GM21423 (cell line): ENCODE measurements around the gene PWWP2A.
A peak's percentile ranks its signal among the peaks of the same experiment; 100 is the strongest.

Source experiments
- ATAC-seq: cut with Tn5 transposase; IDR thresholded peaks from one replicate; pipeline ENCODE4 v1.9.1; 2021; ENCODE audit warnings: mild to moderate bottlenecking, moderate library complexity; ENCODE audit not compliant: unreplicated experiment

PWWP2A gene

DNA sequence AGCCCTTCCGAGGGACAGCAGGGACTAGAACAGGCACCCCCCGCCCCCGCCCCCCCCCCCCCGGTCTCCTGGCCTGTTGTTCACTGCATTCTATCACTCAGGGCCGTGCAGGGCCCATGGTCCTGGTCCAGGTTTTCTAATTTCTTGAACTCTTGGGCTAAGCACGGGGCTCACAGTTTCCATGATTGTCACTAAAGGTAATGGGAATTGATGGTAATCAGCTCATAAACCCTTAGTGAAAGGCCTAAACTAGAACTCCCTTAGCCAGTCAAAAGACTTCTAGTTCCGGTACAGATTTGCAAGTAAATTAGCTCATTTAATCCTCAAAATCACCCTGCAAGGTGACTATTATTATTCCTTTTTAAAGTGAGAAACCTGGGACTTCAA lies 14.7 kb upstream of the PWWP2A start:
- no peak for ATAC-seq

DNA sequence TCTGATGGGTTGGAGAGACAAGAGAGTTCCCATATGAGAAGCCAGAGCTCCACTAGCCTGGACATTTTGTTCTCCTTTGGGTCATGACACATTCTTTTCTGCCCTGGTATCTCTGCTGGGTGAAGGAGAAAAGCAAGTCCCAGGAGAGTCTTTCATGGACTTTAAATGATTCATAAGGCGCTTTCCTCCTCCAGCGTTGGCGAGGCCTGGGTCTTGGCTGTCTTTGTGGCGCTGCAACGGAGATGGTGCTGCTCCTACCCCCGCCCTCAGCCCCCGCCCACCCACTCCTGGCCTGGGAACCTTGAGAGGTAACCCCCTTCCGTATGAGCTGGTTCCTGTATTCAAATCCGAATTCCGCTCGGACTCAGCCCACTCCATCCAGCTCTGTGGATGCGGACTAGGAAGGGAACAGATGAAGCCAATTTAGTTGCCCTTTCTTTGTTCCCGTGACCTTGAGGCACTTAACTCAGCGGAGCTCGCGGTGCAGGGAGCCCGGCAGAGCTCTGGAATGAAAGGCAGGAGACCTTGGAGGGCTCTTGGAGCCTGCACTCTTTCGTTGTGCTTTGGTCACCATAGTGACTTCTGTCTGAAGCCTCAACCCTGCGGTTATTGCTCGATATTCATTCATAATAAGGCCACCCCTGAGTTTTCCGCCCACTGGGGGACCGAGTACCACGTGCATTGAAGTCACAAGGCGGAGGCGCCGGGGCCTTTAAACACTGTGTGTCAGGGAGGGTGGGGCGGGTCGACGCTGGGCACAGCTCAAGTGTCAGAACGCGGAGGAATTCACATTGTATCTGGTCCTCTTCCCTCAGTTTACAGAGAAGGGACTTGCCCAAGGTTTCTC lies 14.0 kb upstream of the PWWP2A start:
- no peak for ATAC-seq

DNA sequence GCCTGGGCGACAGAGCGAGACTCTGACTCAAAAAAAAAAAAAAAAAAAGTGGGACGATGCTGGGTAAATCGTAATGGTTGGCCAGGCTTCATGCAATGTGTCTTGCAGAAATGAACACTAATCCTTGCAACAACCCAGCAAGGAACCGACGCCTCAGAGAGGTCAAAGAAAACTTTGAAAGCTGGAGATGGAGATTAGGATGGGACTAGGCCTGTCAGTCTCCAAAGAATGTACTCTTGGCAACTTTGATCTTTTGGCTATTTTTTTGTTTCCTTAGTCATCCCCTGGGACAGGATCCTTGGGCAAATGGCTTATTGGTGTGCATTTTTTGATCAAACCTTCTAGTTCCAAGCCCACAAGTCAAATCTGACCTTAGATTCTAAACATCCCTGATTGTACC lies 10.6 kb upstream of the PWWP2A start:
- no peak for ATAC-seq

DNA sequence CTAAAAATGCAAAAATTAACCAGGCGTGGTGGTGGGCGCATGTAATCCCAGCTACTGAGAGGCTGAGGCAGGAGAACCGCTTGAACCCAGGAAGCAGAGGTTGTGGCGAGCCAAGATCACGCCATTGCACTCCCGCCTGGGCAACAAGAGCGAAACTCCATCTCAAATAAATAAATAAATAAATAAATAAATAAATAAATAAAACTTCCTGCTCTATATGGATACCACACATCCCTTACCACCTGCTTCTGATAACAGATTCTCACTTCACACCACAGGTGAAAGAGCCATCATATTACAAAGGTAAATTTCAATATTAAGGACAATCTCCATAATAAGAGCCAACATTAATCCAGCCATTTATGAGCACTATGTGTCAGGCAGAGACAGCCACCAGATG lies 9.4 kb upstream of the PWWP2A start:
- no peak for ATAC-seq

DNA sequence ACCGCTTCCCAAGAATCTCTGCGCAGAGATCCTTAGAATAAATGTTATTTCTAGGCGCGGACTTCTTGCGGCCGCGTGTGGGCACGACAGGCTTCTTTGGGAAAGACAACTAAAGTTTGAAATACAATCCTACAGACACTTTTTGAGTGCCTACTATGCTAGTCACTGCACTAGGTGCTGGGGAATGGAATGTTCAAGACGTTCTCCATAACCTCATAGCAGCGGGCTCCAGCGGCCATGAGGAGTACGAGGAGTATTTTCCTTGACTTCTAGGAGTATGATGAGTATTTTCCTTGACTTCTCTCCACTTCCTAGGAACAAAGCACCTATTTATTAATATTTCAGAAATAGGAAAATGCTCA lies 636 bp upstream of the PWWP2A start:
- ATAC-seq, result peak; percentile 1

DNA sequence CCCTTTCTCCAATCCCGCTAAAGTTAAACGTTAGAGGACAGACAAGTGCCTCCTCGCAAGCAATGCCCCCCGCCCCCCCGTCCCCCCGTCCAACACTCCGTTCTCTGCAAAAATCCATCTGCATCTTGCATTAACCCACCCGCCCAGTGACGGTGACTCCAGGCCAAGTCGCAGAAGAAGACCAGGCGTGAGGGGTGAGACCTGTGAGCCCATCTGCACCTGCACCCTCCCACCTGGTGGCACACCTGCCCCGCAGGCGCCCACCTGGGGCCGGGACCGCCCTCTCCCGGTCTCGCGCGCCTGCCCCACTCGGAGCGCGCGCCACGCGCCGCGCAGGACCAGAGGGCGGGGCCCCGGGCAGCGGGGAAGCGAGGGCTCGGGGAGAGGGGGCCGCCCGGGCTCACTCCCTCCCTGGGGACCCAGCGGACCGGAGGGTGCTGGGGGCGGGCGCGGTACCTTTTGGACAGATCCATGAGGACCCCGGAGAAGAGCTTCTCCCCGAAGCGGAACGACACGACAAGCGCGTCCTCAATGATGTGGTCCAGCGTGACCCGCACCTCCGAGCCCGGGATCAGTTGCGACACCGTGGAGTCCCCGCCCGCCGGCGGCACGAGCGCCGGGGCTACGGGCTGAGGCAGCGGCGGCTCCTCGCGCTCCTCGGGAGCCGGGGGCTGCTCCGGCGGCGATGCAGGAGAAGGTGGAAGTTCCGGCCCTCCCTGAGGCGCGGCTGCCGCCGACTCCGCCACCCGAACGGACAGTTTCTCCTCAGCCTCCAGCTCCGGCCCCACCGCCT lies 705 bp downstream of the PWWP2A start:
- ATAC-seq, result peak; percentile 17

DNA sequence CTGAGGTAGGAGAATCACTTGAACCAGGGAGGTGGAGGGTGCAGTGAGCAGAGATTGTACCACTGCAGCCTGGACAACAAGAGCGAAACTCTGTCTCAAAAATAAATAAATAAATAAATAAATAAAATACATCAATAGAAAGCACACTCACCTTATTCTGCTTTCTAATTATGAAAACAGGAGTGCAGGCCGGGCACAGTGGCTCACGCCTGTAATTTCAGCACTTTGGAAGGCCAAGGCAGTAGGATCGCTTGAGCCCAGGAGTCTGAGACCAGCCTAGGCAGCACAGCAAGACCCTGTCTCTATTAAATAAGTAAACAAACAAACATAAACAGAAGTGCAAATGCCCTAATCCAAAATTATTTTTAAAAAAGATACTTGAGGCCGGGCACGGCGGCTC lies 2.3 kb downstream of the PWWP2A start:
- ATAC-seq, result no peak

DNA sequence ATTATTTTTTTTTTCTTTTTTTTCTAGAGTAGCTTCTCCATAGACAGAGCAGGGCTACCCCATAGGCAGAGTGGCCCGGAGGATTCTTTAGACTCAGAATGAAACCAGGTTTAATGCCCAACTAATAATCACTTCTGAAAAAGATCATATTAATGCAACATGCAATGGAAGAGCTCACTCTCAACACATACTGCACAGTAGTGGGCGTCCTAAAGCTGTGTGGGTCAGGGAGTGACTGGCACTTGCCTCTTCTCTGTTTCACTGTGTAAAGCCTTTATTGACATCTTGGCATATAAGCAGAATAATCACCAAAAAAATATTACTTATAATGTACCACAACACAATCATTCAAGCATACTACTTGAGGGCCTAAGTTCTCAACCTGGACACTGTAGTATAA lies 11.1 kb downstream of the PWWP2A start:
- ATAC-seq, result no peak

DNA sequence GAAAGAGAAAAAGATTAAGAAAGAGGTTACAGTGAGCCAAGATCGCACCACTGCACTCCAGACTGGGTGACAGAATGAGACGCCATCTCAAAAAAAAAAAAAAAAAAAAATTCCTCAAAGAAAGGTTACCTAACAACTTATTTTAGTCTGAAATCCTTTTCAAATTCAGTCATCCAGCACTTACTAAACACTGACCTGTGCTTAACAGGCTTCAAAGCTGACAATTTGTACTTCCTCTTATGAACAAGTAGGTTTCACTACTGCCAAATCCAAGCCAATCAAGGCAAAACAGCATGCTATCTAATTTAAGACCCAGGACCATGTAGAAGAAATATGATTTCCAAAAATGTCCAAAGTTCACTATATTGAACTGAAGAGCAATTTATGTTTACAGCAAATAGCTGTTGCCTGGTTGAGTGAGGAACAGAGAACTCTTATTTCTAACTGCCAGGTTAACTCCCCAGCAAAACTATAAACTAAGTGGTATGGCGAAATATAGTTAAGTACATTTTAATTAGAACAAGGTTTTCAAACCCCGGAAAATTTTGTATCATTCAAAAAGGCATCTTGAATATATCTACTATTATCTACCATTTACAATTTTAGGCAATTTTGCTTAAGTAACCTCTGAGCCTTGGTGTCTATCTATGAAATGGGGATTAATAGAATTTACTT lies 13.4 kb downstream of the PWWP2A start:
- ATAC-seq, result peak; percentile 87

DNA sequence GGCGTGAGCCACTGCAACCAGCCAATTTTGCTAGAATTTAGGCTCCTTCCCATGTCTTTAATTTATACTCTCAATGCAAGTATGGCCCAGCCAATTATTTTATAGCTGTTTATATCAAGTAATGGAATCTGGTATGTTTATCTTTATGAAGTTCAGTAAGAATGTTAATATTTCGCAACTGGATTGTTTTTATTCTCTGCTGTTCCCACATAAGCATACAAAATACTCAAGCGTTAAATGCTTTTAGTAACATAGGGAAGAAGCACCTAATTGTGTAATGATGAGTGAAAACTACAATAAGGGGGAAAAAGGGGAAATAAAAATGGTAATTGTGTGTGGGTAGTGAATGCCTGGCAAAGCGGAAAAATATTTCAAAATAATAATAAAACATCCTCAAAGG lies 21.3 kb downstream of the PWWP2A start:
- ATAC-seq, result no peak

DNA sequence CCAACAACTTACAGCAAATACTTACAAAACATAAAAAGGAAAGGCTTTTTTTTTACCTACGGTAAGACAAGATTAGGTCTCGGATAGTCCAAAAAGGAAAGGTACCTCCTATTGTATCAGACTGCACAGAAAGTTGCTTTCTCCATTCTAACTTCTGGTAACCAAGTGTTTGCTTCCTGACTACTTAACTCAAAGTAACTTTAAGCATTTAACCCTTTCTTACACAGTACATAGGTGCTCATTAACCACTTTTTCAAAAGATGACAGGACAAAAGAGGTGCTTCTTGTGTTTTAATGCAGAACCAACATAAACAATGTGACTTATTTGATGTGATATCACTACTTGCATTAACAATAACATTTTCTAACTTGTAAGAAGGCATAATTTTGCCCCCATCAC lies 23.1 kb downstream of the PWWP2A start:
- no peak for ATAC-seq

DNA sequence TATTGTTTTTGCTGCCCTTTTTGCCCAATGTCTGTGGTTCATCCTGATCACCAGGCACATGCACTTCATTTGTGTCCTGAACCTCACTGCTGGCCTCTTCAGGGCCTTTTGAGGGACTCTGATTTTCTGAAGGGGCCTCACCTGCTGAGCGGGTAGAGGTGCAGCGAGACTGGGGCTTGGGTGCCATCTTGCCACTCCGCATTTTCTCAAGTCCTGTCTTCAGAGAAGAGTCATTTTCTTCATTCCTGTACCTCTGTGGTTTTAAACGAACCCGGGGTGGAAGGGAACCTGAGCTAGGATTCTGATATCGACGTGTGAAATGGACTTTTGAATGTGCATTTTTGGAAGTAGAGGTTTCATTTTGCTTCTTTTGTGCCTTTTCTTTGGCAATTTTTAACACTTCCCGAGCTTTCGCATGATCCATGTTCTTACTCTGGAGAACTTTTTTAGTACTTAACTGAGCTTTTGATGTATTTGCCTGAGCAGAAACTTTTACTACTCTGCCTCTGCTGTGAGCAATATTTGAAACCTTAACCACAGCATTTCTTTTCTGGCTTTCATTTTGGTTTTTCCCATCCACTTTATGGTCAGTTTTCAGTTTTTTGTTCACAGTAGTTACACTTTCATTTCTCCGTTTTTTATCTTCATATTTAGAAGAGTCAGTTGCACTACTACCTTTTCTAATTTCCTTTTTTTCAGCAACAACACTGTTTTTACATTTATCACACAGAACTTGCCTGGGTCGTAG lies 26.1 kb downstream of the PWWP2A start:
- ATAC-seq, result peak; percentile 75

DNA sequence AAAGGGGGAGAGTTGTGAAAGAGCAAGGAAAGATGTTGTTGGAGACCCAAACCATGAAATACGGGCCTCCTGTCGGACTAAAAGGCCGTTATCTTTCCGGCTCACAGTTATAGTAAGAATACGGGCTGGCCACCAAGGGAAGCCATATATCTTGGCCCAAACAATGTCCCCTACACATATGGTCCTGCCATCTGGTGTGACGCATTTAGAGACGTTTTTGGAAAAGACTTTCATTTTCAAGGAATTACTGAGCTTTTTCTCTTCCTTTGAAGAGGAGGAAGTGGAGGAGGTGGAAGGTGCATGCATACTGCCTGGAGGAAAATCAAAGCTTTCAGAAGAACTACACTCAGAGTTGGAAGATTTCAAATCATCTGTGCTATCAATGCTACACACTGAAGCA lies 26.7 kb downstream of the PWWP2A start:
- ATAC-seq, result no peak

DNA sequence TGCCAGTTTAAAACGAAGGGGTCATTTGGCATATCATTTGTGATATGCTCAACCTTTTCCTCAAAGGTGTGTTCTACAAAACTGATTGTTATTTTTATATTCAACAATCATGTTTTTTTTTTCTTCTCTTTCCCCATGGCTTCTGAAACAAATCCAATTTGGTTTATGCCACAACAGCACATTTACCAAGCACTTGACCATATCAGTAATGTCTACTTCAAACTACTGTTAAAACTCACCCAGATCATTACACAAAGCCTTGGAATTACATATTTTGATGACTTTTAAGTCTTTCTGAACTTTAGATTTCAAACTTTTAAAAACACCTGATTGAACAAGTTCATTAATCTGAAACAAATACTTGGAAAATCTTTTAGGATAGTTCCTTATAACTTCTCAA lies 29.2 kb downstream of the PWWP2A start:
- no peak for ATAC-seq

DNA sequence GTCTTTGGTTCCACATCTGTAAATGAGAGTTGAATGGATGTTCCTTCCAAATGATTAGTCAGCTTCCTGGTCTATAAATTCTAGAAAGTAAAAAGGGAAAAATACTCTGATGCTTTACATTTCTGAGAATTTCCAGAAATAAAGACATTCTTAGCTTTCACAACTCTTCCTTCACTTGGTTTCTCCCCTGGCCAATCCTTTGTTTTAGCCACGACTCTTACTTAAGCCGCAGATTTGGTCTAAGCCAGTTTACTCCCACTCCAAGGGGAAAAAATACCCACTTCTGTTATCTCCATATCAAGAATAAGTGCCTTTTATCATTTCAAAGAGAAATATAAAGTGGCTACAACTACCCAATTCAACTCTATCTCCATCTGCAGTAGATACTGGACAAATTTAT lies 29.7 kb downstream of the PWWP2A start:
- ATAC-seq, result no peak

DNA sequence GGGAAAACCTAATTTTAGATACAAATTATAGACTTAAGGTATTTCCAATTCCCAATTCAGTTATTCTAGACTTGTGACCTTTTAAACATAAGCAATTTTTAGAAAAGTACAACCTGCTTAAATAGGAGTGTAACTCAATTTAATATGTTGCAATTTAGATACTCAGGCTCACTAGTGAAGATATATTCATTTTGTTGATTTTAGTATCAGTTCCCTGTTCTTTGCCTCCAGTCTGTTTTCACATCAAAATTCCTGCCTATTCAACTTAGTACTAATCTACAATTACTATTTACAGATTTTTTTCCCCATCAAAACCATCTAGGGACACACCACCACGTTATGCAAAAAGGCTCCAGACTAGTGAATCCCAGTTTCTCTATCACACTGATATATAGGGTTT lies 30.4 kb downstream of the PWWP2A start:
- no peak for ATAC-seq

DNA sequence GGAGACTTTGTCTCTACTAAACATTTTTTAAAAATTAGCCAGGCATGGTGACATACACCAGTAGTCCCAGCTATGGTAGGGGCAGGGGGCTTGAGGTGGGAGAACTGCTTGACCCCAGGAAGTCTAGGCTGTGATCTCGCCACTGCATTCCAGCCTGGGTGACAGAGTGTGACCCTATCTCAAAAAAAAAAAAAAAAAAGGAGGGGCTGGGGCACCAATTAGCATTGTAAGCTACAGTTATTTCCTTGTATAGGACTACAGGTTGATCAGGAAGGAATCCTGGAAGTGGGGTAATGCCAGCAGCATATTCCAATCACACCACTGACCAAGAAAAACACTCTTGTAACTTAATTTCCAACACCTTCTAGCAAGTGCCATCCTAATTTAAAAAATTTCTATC lies 32.1 kb downstream of the PWWP2A start:
- ATAC-seq, result no peak

DNA sequence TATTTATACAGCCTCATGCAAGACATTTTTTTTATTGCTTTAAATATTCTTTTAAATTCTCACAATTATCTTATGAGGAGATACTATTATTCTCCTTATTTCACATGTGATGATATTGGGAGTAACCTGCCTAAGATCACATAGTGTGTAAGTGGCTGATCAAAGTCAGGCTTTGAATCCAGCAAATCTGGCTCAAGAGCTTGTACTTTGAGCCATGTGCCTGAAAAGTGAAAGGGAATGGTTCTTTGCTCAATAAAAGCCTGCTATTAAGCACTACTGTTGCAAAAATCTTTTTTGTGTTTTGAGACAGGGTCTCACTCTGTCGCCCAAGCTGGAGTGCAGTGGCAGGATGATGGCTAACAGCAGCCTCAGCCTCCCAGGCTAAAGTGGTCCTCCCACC lies 35.1 kb downstream of the PWWP2A start:
- no peak for ATAC-seq

DNA sequence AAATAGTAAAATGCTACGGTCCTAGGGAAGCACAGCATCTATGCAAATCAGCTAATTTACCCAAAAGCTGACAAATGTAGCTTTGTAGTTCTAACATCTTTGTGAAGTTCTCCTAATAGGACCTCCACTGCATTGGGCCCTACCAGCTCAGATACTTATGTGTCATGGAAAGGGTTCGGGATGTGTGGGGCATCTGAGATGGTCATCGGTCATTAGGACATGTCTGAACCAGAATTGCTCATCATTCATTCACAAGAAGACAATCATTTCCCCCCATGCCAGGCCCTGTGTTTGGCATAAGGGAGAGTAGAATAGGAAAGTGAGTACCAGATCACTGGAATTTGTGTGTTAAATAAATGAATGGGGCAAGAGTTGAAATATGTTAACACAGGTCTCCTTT lies 35.7 kb downstream of the PWWP2A start:
- no peak for ATAC-seq

DNA sequence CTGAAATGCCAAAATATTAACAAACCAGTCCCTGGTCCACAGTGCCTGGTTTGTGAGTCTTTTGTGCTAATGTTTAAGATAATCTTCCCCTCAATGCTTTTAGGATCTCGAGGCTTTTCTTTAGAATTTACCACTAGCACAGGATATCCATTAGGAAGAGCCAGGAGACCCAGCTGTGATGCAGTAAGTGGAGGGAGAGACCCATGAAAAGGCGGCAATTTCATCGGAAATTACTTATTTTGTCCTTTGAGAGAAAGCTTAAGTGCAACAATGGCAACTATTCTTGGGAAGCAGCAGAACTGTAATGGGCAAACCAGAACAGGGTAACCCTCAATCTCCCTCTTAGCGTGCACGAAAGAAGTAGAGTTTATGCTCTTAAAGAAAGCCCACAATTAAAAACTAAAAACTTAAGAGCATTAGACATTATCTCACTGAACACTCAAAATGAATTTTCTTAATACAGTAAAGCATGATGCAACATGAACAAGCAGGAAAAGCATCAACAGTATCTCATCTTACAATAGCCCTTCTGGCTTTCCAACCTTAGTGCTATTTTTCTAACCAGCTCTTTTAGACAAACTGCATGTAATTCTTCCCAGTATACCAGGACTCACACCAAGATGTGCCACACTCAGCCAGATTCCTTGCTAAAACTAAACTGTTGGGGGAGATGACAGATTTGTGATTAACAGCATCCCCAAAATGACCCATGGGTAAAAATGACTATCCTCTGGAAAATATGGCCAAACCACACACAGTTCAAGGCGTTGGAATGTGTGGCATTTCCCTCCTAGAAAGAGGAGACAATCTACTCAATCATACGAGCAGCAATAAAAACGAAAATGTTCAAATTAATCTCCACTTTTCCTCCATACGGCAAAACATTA lies 36.4 kb downstream of the PWWP2A start:
- ATAC-seq, result no peak
